Panc1 (cell line): ENCODE measurements around the gene TUB. TPM values are rescaled to one million over a fixed set of nuclear protein-coding genes. Genes with fewer than 3 reads are reported as not detected.

Experiments used
- ATAC-seq: fragments of 200-7000 bp; cut with Tn5 transposase; 2 replicates; pipeline ENCODE4 v1.9.1; 2020; ENCODE audit warnings: mild to moderate bottlenecking, moderate library complexity
- BruUV-seq: library from RNA; stranded (reverse); fragments of 400-500 nt; replicated peaks from 2 replicates; lab custom pipeline; 2021; lab: Mats Ljungman, UMichigan
- CTCF ChIA-PET: fragments of 300-600 bp; sonication (Branson Sonifier 250); formaldehyde crosslinking; loops from one replicate; lab custom pipeline; 2022; ENCODE audit warnings: antibody characterized with exemption; lab: Charles Lee
- POLR2A ChIA-PET: fragments of 300-600 bp; sonication (Branson Sonifier 250); formaldehyde crosslinking; loops from one replicate; lab custom pipeline; 2022; ENCODE audit warnings: antibody characterized with exemption; lab: Charles Lee
- DNase-seq: peaks from one replicate; pipeline ENCODE4 v3.0.0-alpha.2; 2010; ENCODE audit warnings: low read depth, low spot score
- H3K27ac ChIP-seq: 2 replicates; pipeline ENCODE4 v1.5.1; 2011; ENCODE audit warnings: mild to moderate bottlenecking, low read length, inconsistent platforms
- H3K27me3 ChIP-seq: fragments of 200-500 bp; sonication (Bioruptor generic); 2 replicates; pipeline ENCODE4 v1.6.0; 2014; ENCODE audit warnings: low read length, inconsistent platforms; ENCODE audit not compliant: control insufficient read depth, insufficient read depth
- H3K36me3 ChIP-seq: fragments of 200-500 bp; sonication (Bioruptor generic); 2 replicates; pipeline ENCODE4 v1.5.1; 2014; ENCODE audit warnings: inconsistent platforms, mild to moderate bottlenecking, low read length, moderate library complexity; ENCODE audit not compliant: control insufficient read depth, insufficient read depth
- H3K4me1 ChIP-seq: 2 replicates; pipeline ENCODE4 v1.5.1; 2011; ENCODE audit warnings: inconsistent platforms, mild to moderate bottlenecking, low read length, moderate library complexity; ENCODE audit not compliant: control insufficient read depth, insufficient read depth
- H3K4me3 ChIP-seq, 2 experiments: 2 replicates each; pipeline ENCODE4 v1.5.1; 2011 to 2012; ENCODE audit warnings: low read depth in 2 of 2, low read length in 2 of 2, mild to moderate bottlenecking in 2 of 2, inconsistent platforms in 1 of 2, moderate library complexity in 1 of 2
- H3K9me3 ChIP-seq: fragments of 200-500 bp; sonication (Bioruptor generic); 2 replicates; pipeline ENCODE4 v1.5.1; 2014; ENCODE audit warnings: low read depth, mild to moderate bottlenecking, inconsistent platforms, low read length, moderate library complexity; ENCODE audit not compliant: control insufficient read depth, insufficient read depth
- POLR2AphosphoS5 ChIP-seq: IDR thresholded peaks from 2 replicates; pipeline ENCODE4 v1.6.1; 2012; ENCODE audit warnings: mild to moderate bottlenecking, low read depth, low read length, moderate library complexity
- REST ChIP-seq, 2 experiments: IDR thresholded peaks; 2 replicates each; pipeline ENCODE4 v1.6.1; 2011 to 2012; ENCODE audit warnings: low read depth in 2 of 2, control low read depth in 1 of 2, low read length in 1 of 2, mild to moderate bottlenecking in 1 of 2, moderate library complexity in 1 of 2; ENCODE audit not compliant: insufficient read depth in 1 of 2
- SIN3A ChIP-seq: IDR thresholded peaks from 2 replicates; pipeline ENCODE4 v1.6.1; 2012; ENCODE audit warnings: low read depth, mild to moderate bottlenecking, low read length, moderate library complexity, borderline replicate concordance; ENCODE audit not compliant: insufficient read depth
- TCF7L2 ChIP-seq: IDR thresholded peaks from 2 replicates; pipeline ENCODE4 v1.6.1; 2011; ENCODE audit warnings: mild to moderate bottlenecking, low read depth, low read length, inconsistent platforms
- in situ Hi-C: cut with HindIII; loops from 2 replicates; pipeline ENCODE4 v1.10.0; 2016; ENCODE audit warnings: low sequenced_read_pairs, low pct_unique_long_range_greater_than_20kb
- intact Hi-C: fragments of 100-400 bp; cut with micrococcal nuclease; formaldehyde crosslinking; loops from one replicate; pipeline ENCODE4 v1.10.0; 2022; ENCODE audit not compliant: unreplicated experiment
- total RNA-seq: library from RNA; stranded (reverse); gene quantifications from one replicate; pipeline ENCODE4 v1.2.1, GENCODE V29; 2021; ENCODE audit not compliant: unreplicated experiment
- TF ChIP-seq, protein P1 (sequence below): fragments of 450-650 bp; IDR thresholded peaks from 2 replicates; pipeline ENCODE4 v1.5.1; 2017; ENCODE audit warnings: mild to moderate bottlenecking

Gene TUB
- total RNA-seq, 1 experiment from 2014 or later = 4.3 TPM

- ChIA-PET CTCF (no interaction called here), POLR2A (no interaction called here)
- Histone ChIP-seq H3K27ac (no peak overlapping the region), H3K4me1 (no peaks in the 10 kb centered on the region), H3K27me3 (peaks cover 11% of the 10 kb centered on the region; the same call in 1 of the 2 replicates), H3K9me3 (no peaks in the 10 kb centered on the region), H3K4me3 (no peak overlapping the region), H3K36me3 (no peaks in the 10 kb centered on the region)
- intact Hi-C loops (no loop called here), in situ Hi-C loops (no loop called here)
- ATAC-seq (no peak), DNase-seq (no peak)
- no peak for TF ChIP-seq TCF7L2
- TF ChIP-seq, protein P1, sequence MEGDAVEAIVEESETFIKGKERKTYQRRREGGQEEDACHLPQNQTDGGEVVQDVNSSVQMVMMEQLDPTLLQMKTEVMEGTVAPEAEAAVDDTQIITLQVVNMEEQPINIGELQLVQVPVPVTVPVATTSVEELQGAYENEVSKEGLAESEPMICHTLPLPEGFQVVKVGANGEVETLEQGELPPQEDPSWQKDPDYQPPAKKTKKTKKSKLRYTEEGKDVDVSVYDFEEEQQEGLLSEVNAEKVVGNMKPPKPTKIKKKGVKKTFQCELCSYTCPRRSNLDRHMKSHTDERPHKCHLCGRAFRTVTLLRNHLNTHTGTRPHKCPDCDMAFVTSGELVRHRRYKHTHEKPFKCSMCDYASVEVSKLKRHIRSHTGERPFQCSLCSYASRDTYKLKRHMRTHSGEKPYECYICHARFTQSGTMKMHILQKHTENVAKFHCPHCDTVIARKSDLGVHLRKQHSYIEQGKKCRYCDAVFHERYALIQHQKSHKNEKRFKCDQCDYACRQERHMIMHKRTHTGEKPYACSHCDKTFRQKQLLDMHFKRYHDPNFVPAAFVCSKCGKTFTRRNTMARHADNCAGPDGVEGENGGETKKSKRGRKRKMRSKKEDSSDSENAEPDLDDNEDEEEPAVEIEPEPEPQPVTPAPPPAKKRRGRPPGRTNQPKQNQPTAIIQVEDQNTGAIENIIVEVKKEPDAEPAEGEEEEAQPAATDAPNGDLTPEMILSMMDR = no peak
- BruUV-seq = no TSS peak
Measured at GRCh38 chr11:8067567-8067928, 13.5 kb upstream of the TUB start.

GRCh38 chr11:8067929-8068575, 13.0 kb upstream of the TUB start:
- no TSS peak for BruUV-seq
- in situ Hi-C loops (no loop called here), intact Hi-C loops (no loop called here)
- Histone ChIP-seq H3K9me3 (no peaks in the 10 kb centered on the region), H3K36me3 (no peaks in the 10 kb centered on the region), H3K4me1 (no peaks in the 10 kb centered on the region), H3K27me3 (peaks cover 15% of the 10 kb centered on the region; the same call in 1 of the 2 replicates), H3K4me3 (no peak overlapping the region), H3K27ac (no peak overlapping the region)
- DNase-seq (no peak), ATAC-seq (no peak)
- POLR2A ChIA-PET = no interaction called here
- TF ChIP-seq POLR2AphosphoS5 = no peak
- no peak for TF ChIP-seq SIN3A
- TF ChIP-seq REST (IDR thresholded peaks at IDR 0.05; ENCODE audit: insufficient read depth in 1 of 2, low read depth in 2 of 2, low read length in 1 of 2) = no peak
- TF ChIP-seq, protein P1 = no peak
- TF ChIP-seq TCF7L2 = no peak
- CTCF ChIA-PET = no interaction called here
